Nephron progenitor cell (in vitro differentiated cells): ENCODE measurements around the gene PDE4D.

Experiments used
- DNase-seq: peaks from one replicate; pipeline ENCODE4 v3.0.0; 2021
- H3K27ac Mint-ChIP-seq: 2 replicates; pipeline ENCODE4 v1.8.0; 2021; ENCODE audit warnings: mild to moderate bottlenecking, moderate library complexity, mixed read lengths
- H3K27me3 Mint-ChIP-seq: 2 replicates; pipeline ENCODE4 v1.8.0; 2021; ENCODE audit warnings: mild to moderate bottlenecking, low read depth, mixed read lengths; ENCODE audit not compliant: poor library complexity
- H3K36me3 Mint-ChIP-seq: 2 replicates; pipeline ENCODE4 v1.8.0; 2021; ENCODE audit warnings: low read depth, mixed read lengths
- H3K4me1 Mint-ChIP-seq: 2 replicates; pipeline ENCODE4 v1.8.0; 2021; ENCODE audit warnings: mixed read lengths
- H3K4me3 Mint-ChIP-seq: 2 replicates; pipeline ENCODE4 v1.8.0; 2021; ENCODE audit warnings: mild to moderate bottlenecking, moderate library complexity, mixed read lengths
- H3K9me3 Mint-ChIP-seq: 2 replicates; pipeline ENCODE4 v1.8.0; 2021; ENCODE audit warnings: mild to moderate bottlenecking, moderate library complexity, mixed read lengths
- TF ChIP-seq, protein P1 (sequence below): fragments of 200-600 bp; sonication (generic); IDR thresholded peaks from 2 replicates; pipeline ENCODE4 v1.5.0; 2021; ENCODE audit warnings: antibody characterized with exemption

The PDE4D gene

DNA sequence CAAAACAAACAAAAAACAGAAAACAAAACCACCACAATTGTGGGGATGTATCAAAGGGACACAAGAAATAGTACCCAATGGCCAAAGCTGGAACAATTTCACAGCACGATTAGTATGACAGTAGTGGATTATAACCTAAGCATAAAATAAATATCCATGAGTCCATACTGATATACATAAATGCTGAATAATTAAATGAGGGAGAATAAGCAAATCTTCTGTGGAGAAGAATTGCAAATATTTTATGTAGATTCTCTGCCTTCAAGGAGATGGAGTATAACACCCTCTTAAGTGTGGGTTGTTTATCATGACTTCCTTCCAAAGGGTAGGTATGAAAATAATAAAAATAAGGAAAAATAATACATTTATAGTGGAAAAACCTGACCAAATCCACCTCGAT lies 325.4 kb downstream of the PDE4D start:
- H3K4me3 Mint-ChIP-seq, result no peak overlapping the region
- no peak overlapping the region for H3K27ac Mint-ChIP-seq
- H3K36me3 Mint-ChIP-seq, result no peaks in the 10 kb centered on the region
- TF ChIP-seq, protein P1, sequence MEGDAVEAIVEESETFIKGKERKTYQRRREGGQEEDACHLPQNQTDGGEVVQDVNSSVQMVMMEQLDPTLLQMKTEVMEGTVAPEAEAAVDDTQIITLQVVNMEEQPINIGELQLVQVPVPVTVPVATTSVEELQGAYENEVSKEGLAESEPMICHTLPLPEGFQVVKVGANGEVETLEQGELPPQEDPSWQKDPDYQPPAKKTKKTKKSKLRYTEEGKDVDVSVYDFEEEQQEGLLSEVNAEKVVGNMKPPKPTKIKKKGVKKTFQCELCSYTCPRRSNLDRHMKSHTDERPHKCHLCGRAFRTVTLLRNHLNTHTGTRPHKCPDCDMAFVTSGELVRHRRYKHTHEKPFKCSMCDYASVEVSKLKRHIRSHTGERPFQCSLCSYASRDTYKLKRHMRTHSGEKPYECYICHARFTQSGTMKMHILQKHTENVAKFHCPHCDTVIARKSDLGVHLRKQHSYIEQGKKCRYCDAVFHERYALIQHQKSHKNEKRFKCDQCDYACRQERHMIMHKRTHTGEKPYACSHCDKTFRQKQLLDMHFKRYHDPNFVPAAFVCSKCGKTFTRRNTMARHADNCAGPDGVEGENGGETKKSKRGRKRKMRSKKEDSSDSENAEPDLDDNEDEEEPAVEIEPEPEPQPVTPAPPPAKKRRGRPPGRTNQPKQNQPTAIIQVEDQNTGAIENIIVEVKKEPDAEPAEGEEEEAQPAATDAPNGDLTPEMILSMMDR, result no peak
- H3K4me1 Mint-ChIP-seq, result peaks cover 4% of the 10 kb centered on the region
- no peaks in the 10 kb centered on the region for H3K27me3 Mint-ChIP-seq
- no peak for DNase-seq
- no peaks in the 10 kb centered on the region for H3K9me3 Mint-ChIP-seq

DNA sequence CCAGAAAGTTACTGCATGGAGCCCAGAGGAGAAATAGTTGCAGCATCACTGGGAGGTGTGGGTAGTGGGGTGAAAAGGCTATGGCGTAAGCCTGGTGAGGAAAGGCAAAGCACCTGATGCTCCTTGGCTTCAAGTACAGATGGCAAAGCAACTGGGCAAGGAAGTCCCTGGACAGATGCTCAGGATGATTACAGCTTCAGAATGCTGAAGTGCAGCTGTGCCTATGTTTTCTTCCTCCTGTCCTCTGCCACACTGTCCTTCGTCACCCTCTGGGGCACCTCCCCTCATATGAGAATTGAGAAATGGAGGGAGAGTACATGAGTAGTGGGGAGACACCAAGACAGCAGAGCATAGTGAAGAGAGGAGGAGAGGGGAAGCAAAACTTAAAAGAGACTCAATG lies 328.0 kb downstream of the PDE4D start:
- peaks cover 13% of the 10 kb centered on the region for H3K4me1 Mint-ChIP-seq
- H3K36me3 Mint-ChIP-seq, result no peaks in the 10 kb centered on the region
- no peak overlapping the region for H3K27ac Mint-ChIP-seq
- H3K4me3 Mint-ChIP-seq, result no peak overlapping the region
- no peaks in the 10 kb centered on the region for H3K9me3 Mint-ChIP-seq
- H3K27me3 Mint-ChIP-seq, result no peaks in the 10 kb centered on the region
- DNase-seq, result no peak
- TF ChIP-seq, protein P1, result no peak

DNA sequence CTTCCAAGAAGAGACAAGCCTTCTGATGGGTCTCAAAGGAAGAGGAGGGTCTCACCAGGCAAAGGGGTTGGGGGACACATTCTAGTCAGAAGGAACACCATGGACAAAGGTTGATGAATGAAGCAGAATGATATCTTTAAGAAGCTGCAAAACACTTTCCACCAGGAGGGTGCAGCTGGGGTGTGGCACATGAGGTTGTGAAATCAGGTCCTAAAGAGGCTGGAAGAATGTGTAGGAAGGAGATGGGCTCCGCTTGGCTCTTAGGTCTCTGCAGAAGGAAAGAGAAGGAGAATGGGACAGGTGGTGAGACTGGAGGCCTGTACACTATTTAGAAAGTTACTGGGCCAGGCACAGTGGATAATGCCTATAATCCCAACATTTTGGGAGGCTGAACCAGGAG lies 328.6 kb downstream of the PDE4D start:
- no peaks in the 10 kb centered on the region for H3K36me3 Mint-ChIP-seq
- no peak for DNase-seq
- no peak overlapping the region for H3K27ac Mint-ChIP-seq
- H3K9me3 Mint-ChIP-seq, result no peaks in the 10 kb centered on the region
- H3K4me1 Mint-ChIP-seq, result peaks cover 17% of the 10 kb centered on the region
- no peaks in the 10 kb centered on the region for H3K27me3 Mint-ChIP-seq
- TF ChIP-seq, protein P1, result no peak
- H3K4me3 Mint-ChIP-seq, result no peak overlapping the region

DNA sequence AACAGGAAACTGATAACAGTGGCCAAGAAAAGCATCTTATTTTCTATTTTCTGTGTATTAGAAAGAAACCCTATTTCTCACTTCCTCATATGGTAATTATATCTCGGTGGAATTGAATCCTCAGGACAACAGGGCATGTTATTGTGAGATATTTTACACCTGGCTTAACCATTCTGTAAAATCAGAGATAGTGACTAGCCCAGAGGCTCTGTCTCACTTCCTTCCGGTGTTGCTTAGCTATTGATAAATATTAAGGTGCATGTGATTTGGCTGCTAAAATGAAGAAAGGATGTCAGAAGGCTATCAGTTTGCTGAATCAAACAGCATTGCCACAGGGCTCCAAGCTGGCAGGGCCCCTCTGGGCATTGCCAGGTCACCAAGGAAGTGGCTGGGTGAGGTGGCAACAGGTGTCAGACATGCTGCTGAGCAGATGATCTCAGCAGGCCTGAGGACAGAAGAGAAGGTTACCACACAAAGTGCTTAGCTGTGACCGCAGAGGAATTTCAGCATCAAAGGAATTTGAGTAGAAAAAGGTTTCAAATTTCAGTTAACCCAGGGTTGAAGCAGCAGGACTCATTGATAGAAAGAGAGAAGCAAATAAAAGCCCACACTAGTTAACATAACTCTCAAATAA lies 330.7 kb downstream of the PDE4D start:
- Mint-ChIP-seq H3K4me3 (no peak overlapping the region), H3K36me3 (no peaks in the 10 kb centered on the region), H3K27me3 (no peaks in the 10 kb centered on the region), H3K4me1 (peaks cover 17% of the 10 kb centered on the region), H3K9me3 (no peaks in the 10 kb centered on the region), H3K27ac (no peak overlapping the region)
- peak; percentile 8 for DNase-seq
- TF ChIP-seq, protein P1, result no peak

DNA sequence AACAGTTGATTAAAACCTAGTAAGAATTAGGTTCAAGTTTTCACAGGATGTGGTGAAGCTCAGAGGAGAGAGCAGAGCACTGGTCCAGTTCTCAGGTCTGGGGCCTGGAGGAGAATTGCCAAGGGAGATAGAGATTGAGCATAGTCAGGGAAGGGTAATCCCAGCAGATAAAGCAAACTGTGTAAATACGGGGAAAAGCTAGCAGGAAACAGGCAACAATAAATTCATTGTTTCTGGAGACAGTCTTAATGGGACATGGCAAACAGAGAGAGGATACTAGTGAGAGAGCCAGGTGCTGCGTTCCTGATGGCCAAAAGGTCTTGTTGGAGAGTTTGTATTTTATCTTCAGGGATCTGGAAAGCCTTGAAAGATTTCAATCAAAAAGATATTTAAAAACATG lies 333.0 kb downstream of the PDE4D start:
- no peaks in the 10 kb centered on the region for H3K36me3 Mint-ChIP-seq
- no peak overlapping the region for H3K4me3 Mint-ChIP-seq
- no peak for DNase-seq
- peaks cover 17% of the 10 kb centered on the region for H3K4me1 Mint-ChIP-seq
- H3K9me3 Mint-ChIP-seq, result no peaks in the 10 kb centered on the region
- no peak overlapping the region for H3K27ac Mint-ChIP-seq
- TF ChIP-seq, protein P1, result no peak
- H3K27me3 Mint-ChIP-seq, result no peaks in the 10 kb centered on the region

DNA sequence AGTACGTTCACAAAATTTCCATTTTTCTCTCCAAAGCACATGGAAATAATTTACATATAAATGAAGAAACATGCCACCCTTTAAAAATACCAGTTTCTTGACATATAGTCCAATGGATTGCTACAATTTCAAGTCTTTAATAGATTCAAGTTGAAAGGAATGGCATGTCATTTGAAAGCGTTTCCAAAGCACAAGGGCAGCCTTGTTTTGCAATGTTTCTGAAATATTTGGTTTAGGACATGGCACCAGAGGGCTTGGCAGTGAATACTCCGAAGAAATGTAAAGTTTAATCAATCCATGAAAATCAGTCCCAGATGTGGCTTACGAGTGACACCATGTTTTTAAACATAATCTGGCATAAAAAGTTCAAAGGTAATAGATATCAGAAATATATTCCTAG lies 333.7 kb downstream of the PDE4D start:
- TF ChIP-seq, protein P1, result no peak
- H3K36me3 Mint-ChIP-seq, result no peaks in the 10 kb centered on the region
- no peak for DNase-seq

More for the DNA sequence above, 333.7 kb downstream of the PDE4D start:
- Mint-ChIP-seq H3K27ac (no peak overlapping the region), H3K4me1 (peaks cover 17% of the 10 kb centered on the region), H3K4me3 (no peak overlapping the region), H3K9me3 (no peaks in the 10 kb centered on the region), H3K27me3 (no peaks in the 10 kb centered on the region)
